Measurements from ENCODE around the gene MPG.

GRCh38 chr16:119835-120491, 41.9 kb downstream of the MPG start:
- no peak for TF ChIP-seq CTCF (IDR thresholded peaks at IDR 0.05)
- TF ChIP-seq POLR2A (IDR thresholded peaks at IDR 0.05): no peak

Data from sigmoid colon (tissue), 3 donors.